ENCODE data around the gene FTL.

Gene FTL

DNA sequence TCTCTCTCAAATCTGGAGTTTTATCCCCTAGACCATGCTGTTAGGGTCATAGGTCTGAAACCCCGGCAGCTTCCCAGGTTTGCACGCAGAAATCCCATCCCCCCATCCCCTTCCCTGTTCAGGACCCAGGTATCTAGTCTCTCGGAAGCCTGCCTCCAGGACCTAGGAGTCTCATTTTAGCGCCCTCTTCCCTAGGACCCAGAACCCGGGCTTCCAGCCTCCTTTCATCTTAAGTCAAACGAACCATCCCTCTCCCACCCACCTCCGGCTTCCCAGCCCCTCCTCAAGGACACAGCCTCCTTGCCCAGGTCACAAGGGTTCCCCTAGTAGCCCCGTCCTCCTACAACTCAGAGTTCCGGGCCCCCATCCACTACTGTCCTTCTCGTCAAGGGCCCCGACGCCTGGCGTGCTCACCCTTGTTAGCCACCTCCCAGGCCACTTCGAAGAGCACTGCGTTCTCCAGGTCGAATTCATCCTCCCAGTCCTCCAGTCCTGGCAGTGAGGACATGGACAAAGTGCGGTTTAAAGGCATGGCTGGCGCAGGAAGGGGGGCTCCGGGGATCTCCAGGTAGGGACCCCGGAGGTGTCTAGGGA is 27.6 kb downstream of the FTL start:
- no peak for DNase-seq

DNA sequence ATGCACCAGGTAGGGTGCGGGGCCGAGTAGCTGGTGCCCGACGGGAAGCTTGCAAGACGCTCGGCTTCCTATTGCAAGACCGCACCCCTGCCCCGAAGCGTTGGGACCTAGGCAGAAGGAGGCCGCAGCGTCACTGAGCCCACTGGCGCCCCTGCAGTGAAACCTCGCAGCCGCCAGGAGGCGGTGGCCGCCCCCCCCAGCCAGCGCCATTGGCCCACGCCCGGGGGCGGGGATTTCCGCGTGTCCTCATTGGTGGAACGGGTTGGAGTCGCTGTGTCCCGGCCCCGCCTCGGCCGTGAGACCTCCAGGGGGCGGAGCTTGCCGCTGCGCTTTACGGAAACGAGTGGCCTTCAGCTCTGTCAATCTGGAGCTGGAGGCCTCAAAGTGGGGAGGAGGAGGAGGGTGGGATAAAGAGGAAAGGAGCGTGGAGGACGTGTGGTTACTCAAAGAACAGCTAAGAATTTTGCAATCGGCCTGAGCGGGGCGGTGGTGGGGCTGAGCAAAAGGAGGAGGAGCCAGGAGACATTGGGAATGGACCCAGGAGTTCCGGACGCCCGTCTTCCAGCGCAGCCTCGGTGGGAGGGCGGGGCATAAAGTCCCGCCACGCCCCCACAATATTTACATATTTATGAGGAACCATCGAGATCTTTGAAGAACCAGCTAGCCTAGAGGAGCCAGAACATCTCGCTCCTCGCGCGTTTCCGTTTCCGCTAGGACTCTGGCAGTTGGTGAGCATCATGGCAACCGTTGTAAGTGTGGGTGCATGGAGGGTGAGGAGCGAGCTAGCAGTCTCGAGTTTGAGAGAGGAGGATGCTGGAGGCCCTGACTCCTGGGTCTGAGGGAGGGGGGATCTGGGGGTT is 28.3 kb downstream of the FTL start, which contains the start of the genes GYS1 and RUVBL2:
TSS of gene GYS1 (minus strand) at position 135 of the 860 bp plus-strand sequence. CDS start 197 bp downstream, outside the sequence.
TSS of gene RUVBL2 (plus strand) at position 713 of the 860 bp plus-strand sequence. CDS start at position 738, 25 bp downstream.
- DNase-seq, result peak; percentile 97

DNA sequence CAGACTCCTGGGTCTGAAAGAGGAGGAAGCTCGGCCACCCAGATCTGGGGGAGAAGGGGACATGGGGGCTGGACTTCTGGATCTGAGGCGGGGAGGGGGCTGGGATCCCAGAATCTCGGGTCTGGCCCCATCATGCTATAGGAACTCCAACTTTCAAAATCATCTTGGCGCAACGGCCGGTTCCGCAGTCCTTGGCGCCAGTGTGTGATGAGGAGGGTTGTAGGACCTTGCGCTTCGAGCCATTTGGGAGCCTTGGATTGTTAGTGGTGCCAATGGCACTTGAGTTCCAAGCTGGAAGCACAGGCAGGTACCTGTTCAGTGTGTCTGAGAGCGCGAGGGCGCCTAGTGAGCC is 28.9 kb downstream of the FTL start:
- no peak for DNase-seq

DNA sequence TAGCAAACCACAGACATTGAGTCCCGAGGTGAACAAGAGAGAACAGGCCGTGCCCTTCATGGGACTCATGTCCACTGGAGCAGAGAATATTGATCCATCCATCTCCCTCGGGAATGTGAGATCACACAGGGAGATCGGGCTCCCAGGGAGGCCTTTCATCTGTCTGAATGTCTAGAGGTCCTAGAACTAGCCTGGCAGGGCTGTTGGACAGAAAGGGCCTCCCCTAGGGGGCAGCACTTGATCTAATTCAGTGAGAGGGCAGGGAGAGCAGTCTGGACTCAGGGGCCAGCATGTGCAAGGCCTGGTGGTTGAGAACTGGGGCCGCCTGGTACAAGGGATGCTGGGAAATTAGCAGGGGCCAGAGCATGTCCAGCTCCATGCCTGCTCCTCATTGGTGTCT is 32.9 kb downstream of the FTL start:
- no peak for DNase-seq

DNA sequence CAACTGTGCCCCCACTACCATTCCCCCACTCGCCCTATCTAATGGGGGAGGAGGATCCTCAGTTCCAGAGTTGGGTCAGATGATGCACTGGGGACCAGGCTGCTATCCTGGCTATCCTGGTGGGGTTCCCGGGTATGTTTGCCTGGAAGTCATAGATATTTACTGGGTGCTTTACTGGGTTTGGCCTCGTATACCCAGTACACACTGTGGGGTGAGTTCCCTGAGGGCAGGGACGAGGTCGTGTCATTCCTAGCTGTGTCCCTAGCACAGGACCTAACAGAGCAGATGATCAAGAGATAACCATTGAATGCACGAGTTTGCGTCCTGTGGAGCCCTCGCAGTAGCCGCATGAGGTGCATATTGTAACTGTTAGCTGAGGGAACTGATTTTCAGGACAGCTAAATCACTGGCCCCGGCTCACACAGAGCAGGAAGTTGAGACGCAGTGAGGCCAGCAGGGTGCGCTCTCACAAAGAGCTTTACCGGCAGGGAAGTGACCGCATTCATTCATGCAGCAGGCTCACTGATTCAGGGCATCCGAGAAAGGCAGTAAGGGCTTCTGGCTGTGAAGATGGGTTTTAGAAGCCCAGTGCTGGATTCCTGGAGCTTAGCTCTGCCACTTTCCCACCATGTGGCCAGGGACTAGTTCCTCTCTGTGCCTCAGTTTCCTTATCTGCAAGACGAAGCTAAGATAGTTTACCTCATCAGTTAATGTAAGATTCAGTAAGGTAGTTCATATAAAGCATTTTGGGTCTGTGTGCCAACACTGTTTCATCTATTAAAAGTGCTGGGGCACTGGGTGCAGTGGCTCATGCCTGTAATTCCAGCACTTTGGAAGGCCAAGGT is 34.6 kb downstream of the FTL start:
- DNase-seq, result no peak

DNA sequence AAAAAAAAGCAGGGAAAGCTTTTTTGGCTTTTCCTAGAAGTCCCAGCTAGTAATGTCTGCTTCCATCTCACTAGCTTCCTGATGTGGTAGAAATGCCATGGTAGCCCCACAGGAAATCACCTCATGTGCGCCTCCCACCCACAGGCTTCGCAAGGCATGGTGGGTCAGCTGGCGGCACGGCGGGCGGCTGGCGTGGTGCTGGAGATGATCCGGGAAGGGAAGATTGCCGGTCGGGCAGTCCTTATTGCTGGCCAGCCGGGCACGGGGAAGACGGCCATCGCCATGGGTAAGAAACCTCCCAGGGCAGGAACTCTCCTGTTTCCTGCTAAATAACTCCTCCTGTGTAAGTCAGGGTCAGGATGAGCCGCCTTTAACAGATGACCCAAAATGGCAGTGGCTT is 39.0 kb downstream of the FTL start:
- DNase-seq, result no peak

DNA sequence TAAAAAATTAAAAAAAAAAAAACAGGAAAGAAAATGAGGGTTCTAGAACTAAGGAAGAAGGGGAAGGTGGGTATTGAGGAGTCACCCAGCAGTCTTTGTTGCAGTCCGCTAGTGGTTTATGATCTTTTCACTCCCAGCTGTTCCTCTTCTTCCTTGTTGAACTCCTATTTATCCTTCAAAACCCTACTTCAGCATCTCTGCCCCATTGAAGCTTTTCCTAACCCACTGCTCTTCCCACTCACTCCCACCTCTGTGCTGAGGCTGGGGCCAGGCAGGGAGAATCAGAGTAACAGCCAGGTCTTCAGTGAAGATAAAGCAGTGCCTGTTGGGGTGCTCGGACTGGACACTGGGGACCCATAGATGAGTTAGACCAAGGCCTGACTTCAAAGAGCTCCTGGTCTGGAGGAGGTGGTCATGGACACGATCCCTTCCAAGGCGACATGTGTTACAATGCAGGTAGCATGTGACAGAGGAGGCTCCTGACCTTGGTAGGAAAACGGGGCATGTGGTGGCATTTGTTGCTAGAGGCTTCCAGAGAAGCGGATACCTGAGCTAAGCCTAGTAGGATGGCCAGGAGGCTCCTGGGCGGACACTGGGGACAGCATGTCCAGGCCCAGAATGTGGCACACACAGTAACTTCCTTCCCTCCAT is 40.0 kb downstream of the FTL start:
- no peak for DNase-seq

DNA sequence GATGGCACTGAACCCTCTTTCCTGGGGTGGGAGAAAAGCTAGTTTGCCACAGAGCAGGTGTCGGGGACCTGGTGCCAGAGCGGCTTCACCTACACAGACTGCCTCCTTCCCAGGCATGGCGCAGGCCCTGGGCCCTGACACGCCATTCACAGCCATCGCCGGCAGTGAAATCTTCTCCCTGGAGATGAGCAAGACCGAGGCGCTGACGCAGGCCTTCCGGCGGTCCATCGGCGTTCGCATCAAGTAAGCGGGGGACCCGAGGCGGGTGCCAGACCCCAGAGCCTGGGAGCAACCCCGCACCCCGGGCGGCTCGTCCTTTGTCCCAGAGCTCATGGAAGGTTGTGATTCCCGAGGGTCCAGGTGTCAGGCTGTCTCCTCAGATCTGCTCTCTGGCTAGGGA is 41.8 kb downstream of the FTL start:
- DNase-seq, result no peak

DNA sequence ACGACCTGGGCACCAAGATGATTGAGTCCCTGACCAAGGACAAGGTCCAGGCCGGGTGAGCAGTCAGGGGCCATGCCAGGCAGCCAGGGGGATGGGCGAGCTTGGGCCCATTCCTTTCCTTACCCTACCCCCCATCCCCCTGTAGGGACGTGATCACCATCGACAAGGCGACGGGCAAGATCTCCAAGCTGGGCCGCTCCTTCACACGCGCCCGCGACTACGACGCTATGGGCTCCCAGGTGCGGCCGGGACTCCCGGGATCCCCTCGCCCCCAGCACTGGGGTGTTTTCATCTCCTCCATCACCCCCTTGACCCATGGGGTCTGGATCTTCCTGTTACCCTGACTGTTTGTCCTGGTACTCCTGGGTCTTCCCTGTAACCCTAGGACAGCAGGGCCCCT is 44.7 kb downstream of the FTL start:
- DNase-seq, result no peak

DNA sequence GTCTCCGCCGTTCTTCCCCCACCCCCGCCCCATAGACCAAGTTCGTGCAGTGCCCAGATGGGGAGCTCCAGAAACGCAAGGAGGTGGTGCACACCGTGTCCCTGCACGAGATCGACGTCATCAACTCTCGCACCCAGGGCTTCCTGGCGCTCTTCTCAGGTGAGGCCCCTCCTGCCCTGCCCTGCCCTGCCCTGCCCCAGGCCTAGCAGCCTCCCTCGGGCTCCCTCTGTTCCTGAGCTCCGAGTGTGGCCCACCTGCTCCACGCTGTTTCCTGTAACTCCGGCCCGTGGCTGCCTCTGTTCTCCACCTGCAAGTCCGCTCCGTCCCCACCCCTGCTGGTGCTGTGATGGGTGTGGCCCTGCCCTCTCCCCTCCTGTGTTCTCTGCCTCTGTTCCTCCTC is 45.3 kb downstream of the FTL start:
- DNase-seq, result no peak

DNA sequence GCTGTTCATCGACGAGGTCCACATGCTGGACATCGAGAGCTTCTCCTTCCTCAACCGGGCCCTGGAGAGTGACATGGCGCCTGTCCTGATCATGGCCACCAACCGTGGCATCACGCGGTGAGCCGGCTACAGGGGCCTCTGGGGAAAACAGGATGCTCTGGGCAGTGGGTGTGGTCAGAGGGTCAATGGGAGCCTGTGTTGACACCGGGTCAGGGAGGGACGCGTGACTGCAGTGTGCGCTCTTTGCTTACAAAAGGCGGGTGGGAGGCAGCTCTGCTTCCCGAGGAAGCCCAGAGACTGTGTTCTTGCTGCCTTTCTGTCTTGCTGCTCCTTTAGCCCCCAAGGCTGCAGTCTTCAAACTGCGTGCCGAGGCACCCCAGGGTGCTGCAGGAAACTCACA is 46.1 kb downstream of the FTL start:
- no peak for DNase-seq

DNA sequence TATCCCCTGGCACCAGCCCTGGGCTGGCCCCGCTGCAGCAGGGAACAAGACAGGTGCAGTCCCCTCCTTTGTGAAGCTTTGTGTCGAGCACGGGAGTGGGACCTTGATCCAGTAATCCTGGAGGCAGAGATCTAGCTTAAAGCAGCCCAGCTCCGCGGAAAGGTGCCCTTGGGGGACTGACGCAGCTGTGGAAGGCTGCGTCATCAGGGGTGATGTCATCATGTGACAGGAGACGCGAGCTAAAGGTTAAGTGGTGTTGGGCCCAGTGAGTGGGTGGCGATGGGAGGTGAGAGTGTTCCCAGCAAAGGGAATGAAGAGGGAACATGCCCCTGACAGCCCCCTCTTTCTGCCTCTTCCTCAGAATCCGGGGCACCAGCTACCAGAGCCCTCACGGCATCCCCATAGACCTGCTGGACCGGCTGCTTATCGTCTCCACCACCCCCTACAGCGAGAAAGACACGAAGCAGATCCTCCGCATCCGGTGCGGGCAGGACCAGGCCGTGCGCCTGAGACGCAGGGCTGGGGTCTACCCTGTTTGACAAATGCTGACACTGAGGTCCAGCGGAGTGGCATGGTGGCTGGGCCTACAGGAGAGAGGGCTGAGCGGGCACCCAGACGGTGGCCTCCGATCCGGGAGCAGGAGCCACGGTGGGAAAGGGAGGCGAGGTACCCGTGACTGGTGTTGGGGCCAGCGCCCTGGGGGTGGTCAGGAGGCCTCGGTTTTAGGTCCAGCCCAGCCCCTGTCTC is 49.2 kb downstream of the FTL start:
- peak; percentile 22 for DNase-seq

DNA sequence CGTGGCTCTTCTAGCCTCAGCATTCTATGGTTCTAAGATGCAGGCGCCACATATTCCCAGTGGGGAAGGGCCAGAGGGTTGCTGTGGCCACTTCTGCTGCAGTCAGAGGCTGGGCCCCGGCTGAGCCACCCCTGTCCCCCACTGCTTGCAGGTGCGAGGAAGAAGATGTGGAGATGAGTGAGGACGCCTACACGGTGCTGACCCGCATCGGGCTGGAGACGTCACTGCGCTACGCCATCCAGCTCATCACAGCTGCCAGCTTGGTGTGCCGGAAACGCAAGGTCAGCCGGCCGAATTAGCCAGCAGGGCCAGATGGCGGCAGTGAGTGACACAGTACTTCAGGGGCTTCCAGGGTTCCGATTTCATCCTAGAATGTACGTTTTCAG is 49.8 kb downstream of the FTL start:
- DNase-seq, result no peak

DNA sequence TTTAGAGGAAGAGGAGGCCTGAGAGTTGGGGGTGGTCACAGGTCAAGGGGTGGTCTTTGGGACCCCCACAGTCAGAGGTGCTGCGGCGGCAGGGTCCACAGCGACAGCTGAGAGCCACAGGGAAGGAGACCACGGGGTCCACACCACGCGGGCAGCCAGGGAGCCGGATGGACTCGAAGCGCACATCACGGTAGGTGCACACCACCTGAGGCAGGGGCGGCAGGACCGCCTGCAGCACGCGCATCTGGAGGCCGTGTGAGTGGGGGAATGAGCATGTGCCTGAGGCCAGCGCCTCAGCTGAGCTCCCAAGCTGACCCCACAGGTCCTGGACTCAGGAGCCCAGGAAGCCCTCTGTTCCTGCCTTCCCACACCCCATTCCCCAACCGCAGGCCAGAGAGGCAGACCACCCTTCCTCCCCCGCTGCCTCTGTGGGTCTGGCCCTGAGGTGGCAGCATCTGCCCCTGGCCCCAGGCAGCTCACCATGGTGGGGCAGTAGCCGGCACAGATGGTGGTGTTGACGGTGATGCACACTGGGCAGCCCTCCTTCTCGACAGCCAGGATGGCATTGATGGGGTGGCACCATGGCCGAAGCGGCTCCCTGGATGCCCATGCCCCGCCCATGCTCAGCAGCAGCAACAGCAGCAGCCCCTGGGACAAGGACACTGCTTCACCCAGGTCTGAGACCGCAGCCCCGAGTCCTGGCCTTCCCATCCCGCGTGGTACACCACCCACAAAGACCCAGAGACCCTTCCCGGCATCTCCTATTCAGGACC is 51.1 kb downstream of the FTL start:
- DNase-seq, result no peak

Measured in T1000 (cell line).